Thyroid gland (tissue), 4 donors: Measurements from ENCODE around the gene RAB15. TPM values are rescaled to one million over a fixed set of nuclear protein-coding genes. Genes with fewer than 3 reads are reported as not detected.

ENCODE experiments used
- DNase-seq, 2 donors: peaks; one replicate each; pipeline ENCODE4 v3.0.0-alpha.2; 2019
- H3K27ac ChIP-seq, 3 donors: fragments of 200-600 bp; sonication (generic); 1 replicate in 2 of 3; 2 replicates in 1 of 3; pipeline ENCODE4 v1.5.1; 2016 to 2019; ENCODE audit warnings: mild to moderate bottlenecking in 1 of 3, moderate library complexity in 1 of 3
- H3K27me3 ChIP-seq: fragments of 200-600 bp; sonication (generic); one replicate; pipeline ENCODE4 v1.5.1; 2019
- H3K36me3 ChIP-seq, 2 donors: fragments of 200-600 bp; sonication (generic); one replicate each; pipeline ENCODE4 v1.5.1; 2016 to 2019
- H3K4me1 ChIP-seq, 2 donors: fragments of 200-600 bp; sonication (generic); one replicate each; pipeline ENCODE4 v1.5.1; 2017 to 2019
- H3K4me3 ChIP-seq, 3 donors: fragments of 200-600 bp; sonication (generic); replicated peaks in 1 of 3; 1 replicate in 2 of 3; 2 replicates in 1 of 3; pipeline ENCODE4 v1.5.1; 2016; ENCODE audit warnings: mild to moderate bottlenecking in 1 of 3
- H3K9me3 ChIP-seq: fragments of 200-600 bp; sonication (generic); one replicate; pipeline ENCODE4 v1.5.1; 2017
- CTCF ChIP-seq, 6 experiments: fragments of 200-600 bp in 3 of 6; fragments of 450-650 bp in 3 of 6; sonication (generic) in 3 of 6; IDR thresholded peaks; one replicate each; pipeline ENCODE4 v1.5.1; 2016 to 2019; ENCODE audit warnings: antibody characterized with exemption in 6 of 6, mild to moderate bottlenecking in 2 of 6, inconsistent platforms in 1 of 6, moderate library complexity in 1 of 6
- POLR2A ChIP-seq, 2 donors: fragments of 450-650 bp; IDR thresholded peaks; one replicate each; pipeline ENCODE4 v1.6.1; 2017; ENCODE audit warnings: antibody characterized with exemption in 2 of 2, mild to moderate bottlenecking in 2 of 2, moderate library complexity in 1 of 2
- WGBS, 2 donors: methylation state at CpG; one replicate each; pipeline ENCODE4 v1.1.5; 2017; 5-methylcytosine and 5-hydroxymethylcytosine counted together
- intact Hi-C: fragments of 100-400 bp; cut with DNase I; formaldehyde crosslinking; loops from one replicate; pipeline ENCODE4 v1.15.1; 2023
- total RNA-seq, 4 donors: library from RNA; depleted of rRNA; stranded (reverse); fragments of >200 nt; gene quantifications; one replicate each; pipeline ENCODE4 v1.2.3, GENCODE V29; 2016

Gene RAB15
- total RNA-seq, 4 donors from 2014 or later, result 6.0 to 12.7 (median 6.3) TPM

GRCh38 chr14:64944041-64944440, 28.1 kb downstream of the RAB15 start:
- intact Hi-C loops, result no loop called here
- WGBS, 2 donors, result 86 to 96% methylated on average over 2 of the region's 2 CpGs
- TF ChIP-seq POLR2A (IDR thresholded peaks at IDR 0.05), result no peak
- no peak for TF ChIP-seq CTCF (IDR thresholded peaks at IDR 0.05)
- Histone ChIP-seq H3K36me3 (no peaks in the 10 kb centered on the region), H3K4me1 (no peaks in the 10 kb centered on the region), H3K9me3 (no peaks in the 10 kb centered on the region), H3K4me3 (no peak overlapping the region), H3K27me3 (no peaks in the 10 kb centered on the region), H3K27ac (no peak overlapping the region)
- no peak for DNase-seq

DNA sequence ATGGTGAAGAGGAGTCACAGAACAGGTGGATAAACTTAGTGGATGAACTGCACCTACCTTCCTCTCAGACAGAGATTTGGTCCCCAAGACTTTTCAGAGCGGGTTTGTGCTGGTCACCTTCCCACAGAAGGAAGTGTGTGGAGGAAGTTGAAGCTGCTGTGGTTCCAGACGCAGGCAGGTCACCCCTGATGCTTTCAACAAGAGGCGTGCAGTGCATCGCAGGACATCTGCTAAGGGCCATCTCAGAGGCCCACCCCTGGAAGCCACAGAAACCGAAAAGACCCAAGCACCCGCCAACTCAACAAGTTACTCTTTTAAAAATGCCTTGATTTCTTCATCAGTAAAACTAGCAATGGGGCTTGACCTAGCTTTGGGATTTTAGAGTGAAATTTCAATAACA, 28.6 kb downstream of the RAB15 start:
- Histone ChIP-seq H3K27ac (no peak overlapping the region), H3K4me1 (no peaks in the 10 kb centered on the region), H3K27me3 (no peaks in the 10 kb centered on the region), H3K9me3 (no peaks in the 10 kb centered on the region), H3K4me3 (no peak overlapping the region), H3K36me3 (no peaks in the 10 kb centered on the region)
- intact Hi-C loops, result no loop called here
- 86 to 91% methylated on average over 6 of the region's 6 CpGs for WGBS, 2 donors
- TF ChIP-seq POLR2A (IDR thresholded peaks at IDR 0.05), result no peak
- TF ChIP-seq CTCF (IDR thresholded peaks at IDR 0.05), result no peak
- no peak for DNase-seq

- intact Hi-C loops, result no loop called here
- WGBS, 2 donors, result 83 to 86% methylated on average over 13 of the region's 13 CpGs
- Histone ChIP-seq H3K9me3 (no peaks in the 10 kb centered on the region), H3K27ac (no peak within 1 kb of the TSS), H3K4me1 (no peaks in the 10 kb centered on the region), H3K36me3 (no peaks in the 10 kb centered on the region), H3K4me3 (no peak within 1 kb of the TSS), H3K27me3 (no peaks in the 10 kb centered on the region)
- DNase-seq, result no peak
- TF ChIP-seq CTCF (IDR thresholded peaks at IDR 0.05) (no peak), POLR2A (IDR thresholded peaks at IDR 0.05) (no peak)
Measured at GRCh38 chr14:64942531-64943111, 29.5 kb downstream of the RAB15 start, which contains the start of gene GPX2. GPX2 (minus strand) TSS chr14:64942745; CDS start chr14:64942726, 19 bp downstream.

DNA sequence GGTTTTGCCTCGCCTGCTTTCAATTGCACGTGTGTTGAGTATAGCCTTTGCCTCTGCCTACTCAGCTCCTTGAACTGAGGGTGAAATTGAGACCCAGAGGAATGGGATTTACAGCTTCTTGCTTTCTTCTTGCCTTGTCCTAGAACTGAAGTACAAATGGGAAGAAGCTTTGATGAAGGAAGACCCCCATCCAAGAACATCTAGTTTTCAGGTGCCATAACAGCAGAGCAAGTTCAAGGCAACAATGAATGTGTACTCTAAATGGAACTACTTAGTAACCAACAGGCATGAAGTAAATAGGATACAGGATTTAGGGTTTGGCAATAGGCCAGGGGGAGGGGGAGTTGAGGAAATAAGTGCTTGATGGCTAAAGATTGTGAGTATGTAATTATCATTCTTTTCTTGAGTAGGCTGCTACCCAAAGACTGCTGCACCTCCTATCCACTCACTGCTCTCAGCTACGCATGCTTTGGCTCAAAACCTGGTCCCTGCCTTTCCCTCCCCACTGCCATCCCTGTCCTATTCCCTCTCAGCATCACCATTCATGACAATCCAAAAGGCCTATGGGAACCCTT, 31.7 kb downstream of the RAB15 start:
- H3K9me3 ChIP-seq, result no peaks in the 10 kb centered on the region
- intact Hi-C loops, result no loop called here
- H3K4me3 ChIP-seq, result no peak overlapping the region
- TF ChIP-seq CTCF (IDR thresholded peaks at IDR 0.05) (no peak), POLR2A (IDR thresholded peaks at IDR 0.05) (no peak)
- no peak for DNase-seq
- WGBS, 2 donors, result 92 to 93% methylated on average over 3 of the region's 3 CpGs
- H3K27ac ChIP-seq, result no peak overlapping the region
- H3K27me3 ChIP-seq, result no peaks in the 10 kb centered on the region
- H3K4me1 ChIP-seq, result peaks cover 0 to 5% of the 10 kb centered on the region in 2 donors
- no peaks in the 10 kb centered on the region for H3K36me3 ChIP-seq

- 65 to 67% methylated on average over 3 of the region's 3 CpGs for WGBS, 2 donors
Measured at GRCh38 chr14:64939817-64940190, 32.3 kb downstream of the RAB15 start.

More at GRCh38 chr14:64939817-64940190, 32.3 kb downstream of the RAB15 start:
- Histone ChIP-seq H3K4me3 (no peak overlapping the region), H3K27me3 (no peaks in the 10 kb centered on the region), H3K4me1 (peaks cover 0 to 5% of the 10 kb centered on the region in 2 donors), H3K27ac (no peak overlapping the region), H3K9me3 (no peaks in the 10 kb centered on the region), H3K36me3 (no peaks in the 10 kb centered on the region)
- intact Hi-C loops, result no loop called here
- no peak for DNase-seq
- TF ChIP-seq CTCF (IDR thresholded peaks at IDR 0.05) (no peak), POLR2A (IDR thresholded peaks at IDR 0.05) (no peak)
